Loucy (cell line): ENCODE measurements around the gene FLCN.

ENCODE experiments used
- H2AFZ ChIP-seq: fragments of 200-600 bp; sonication (generic); 2 replicates; pipeline ENCODE4 v1.6.0; 2016; ENCODE audit warnings: antibody characterized with exemption, mild to moderate bottlenecking, low read length, moderate library complexity
- H3F3A ChIP-seq: fragments of 200-600 bp; 2 replicates; pipeline ENCODE4 v1.6.0; 2016; ENCODE audit warnings: antibody characterized with exemption, low read depth, mild to moderate bottlenecking
- H3K27me3 ChIP-seq: fragments of 200-600 bp; sonication (generic); 2 replicates; pipeline ENCODE4 v1.6.1; 2014; ENCODE audit warnings: low read length, mild to moderate bottlenecking; ENCODE audit not compliant: insufficient read depth, poor library complexity, severe bottlenecking
- H3K36me3 ChIP-seq: fragments of 200-600 bp; sonication (generic); 2 replicates; pipeline ENCODE4 v1.6.1; 2016; ENCODE audit warnings: low read length; ENCODE audit not compliant: insufficient read depth
- H3K4me1 ChIP-seq: fragments of 200-600 bp; sonication (generic); 2 replicates; pipeline ENCODE4 v1.5.1; 2014; ENCODE audit warnings: low read length, mild to moderate bottlenecking; ENCODE audit not compliant: insufficient read depth, poor library complexity, severe bottlenecking
- H3K4me2 ChIP-seq: fragments of 200-600 bp; sonication (generic); 2 replicates; pipeline ENCODE4 v1.6.0; 2014; ENCODE audit warnings: antibody characterized with exemption, low read length, low read depth, mild to moderate bottlenecking; ENCODE audit not compliant: poor library complexity, severe bottlenecking
- H3K4me3 ChIP-seq: fragments of 200-600 bp; sonication (generic); 2 replicates; pipeline ENCODE4 v1.5.1; 2014; ENCODE audit warnings: low read length, mild to moderate bottlenecking, mixed read lengths; ENCODE audit not compliant: poor library complexity, severe bottlenecking
- H3K79me2 ChIP-seq: fragments of 200-600 bp; sonication (generic); 2 replicates; pipeline ENCODE4 v1.6.1; 2014; ENCODE audit warnings: low read length; ENCODE audit not compliant: insufficient read depth
- H3K9ac ChIP-seq: fragments of 200-600 bp; sonication (generic); 2 replicates; pipeline ENCODE4 v1.6.0; 2014; ENCODE audit warnings: mild to moderate bottlenecking, low read depth, low read length, moderate library complexity; ENCODE audit not compliant: poor library complexity, severe bottlenecking
- H3K9me2 ChIP-seq: fragments of 200-600 bp; sonication (generic); replicated peaks from 2 replicates; pipeline ENCODE4 v1.6.1; 2016; ENCODE audit warnings: low read depth, low read length, mixed read lengths
- H3K9me3 ChIP-seq: fragments of 200-600 bp; sonication (generic); 2 replicates; pipeline ENCODE4 v1.6.1; 2014; ENCODE audit warnings: mild to moderate bottlenecking, antibody characterized with exemption, low read length, low read depth; ENCODE audit not compliant: insufficient read depth
- H4K20me1 ChIP-seq: fragments of 200-600 bp; sonication (generic); 2 replicates; pipeline ENCODE4 v1.6.0; 2014; ENCODE audit warnings: antibody characterized with exemption, low read length, mild to moderate bottlenecking; ENCODE audit not compliant: insufficient read depth, poor library complexity, severe bottlenecking
- EZH2phosphoT487 ChIP-seq: fragments of 200-600 bp; IDR thresholded peaks from 2 replicates; pipeline ENCODE4 v1.6.1; 2018; ENCODE audit warnings: antibody characterized with exemption, mild to moderate bottlenecking, moderate library complexity, borderline replicate concordance
- TF ChIP-seq, protein P1 (sequence below): fragments of 200-600 bp; sonication (generic); conservative IDR thresholded peaks from 2 replicates; pipeline ENCODE4 v1.5.1; 2014; ENCODE audit warnings: mild to moderate bottlenecking, antibody characterized with exemption, low read length

The FLCN gene

DNA sequence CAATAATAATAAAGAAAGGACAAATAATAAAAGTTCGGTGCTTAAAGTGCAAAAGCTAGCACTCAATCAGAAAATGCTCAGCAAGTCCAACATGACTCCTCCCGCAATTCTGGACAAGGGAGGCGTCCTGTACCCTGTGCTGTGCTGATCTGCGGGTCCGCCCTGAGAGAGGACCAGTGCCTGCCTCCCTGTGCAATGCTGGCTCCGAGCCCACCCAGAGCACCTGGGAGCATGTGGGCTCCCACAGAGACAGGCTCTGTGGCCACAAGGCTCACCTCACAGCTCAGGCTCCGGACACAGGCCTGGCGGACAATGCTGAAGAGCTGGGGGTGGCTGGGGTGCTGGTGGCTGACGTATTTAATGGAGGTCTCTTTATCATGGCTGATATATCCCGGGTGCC, 11.1 kb downstream of the FLCN start:
- Histone ChIP-seq H2AFZ (no peak overlapping the region), H3K36me3 (peaks cover 73% of the 10 kb centered on the region; the same call in 1 of the 2 replicates), H3F3A (no peaks in the 10 kb centered on the region), H3K9me2 (no peaks in the 10 kb centered on the region), H3K4me1 (no peaks in the 10 kb centered on the region), H4K20me1 (no peaks in the 10 kb centered on the region), H3K4me3 (no peak overlapping the region), H3K4me2 (no peak overlapping the region), H3K27me3 (no peaks in the 10 kb centered on the region), H3K9me3 (no peaks in the 10 kb centered on the region), H3K79me2 (no peaks in the 10 kb centered on the region), H3K9ac (no peak overlapping the region)
- TF ChIP-seq, protein P1, sequence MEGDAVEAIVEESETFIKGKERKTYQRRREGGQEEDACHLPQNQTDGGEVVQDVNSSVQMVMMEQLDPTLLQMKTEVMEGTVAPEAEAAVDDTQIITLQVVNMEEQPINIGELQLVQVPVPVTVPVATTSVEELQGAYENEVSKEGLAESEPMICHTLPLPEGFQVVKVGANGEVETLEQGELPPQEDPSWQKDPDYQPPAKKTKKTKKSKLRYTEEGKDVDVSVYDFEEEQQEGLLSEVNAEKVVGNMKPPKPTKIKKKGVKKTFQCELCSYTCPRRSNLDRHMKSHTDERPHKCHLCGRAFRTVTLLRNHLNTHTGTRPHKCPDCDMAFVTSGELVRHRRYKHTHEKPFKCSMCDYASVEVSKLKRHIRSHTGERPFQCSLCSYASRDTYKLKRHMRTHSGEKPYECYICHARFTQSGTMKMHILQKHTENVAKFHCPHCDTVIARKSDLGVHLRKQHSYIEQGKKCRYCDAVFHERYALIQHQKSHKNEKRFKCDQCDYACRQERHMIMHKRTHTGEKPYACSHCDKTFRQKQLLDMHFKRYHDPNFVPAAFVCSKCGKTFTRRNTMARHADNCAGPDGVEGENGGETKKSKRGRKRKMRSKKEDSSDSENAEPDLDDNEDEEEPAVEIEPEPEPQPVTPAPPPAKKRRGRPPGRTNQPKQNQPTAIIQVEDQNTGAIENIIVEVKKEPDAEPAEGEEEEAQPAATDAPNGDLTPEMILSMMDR = no peak
- TF ChIP-seq EZH2phosphoT487 = no peak

DNA sequence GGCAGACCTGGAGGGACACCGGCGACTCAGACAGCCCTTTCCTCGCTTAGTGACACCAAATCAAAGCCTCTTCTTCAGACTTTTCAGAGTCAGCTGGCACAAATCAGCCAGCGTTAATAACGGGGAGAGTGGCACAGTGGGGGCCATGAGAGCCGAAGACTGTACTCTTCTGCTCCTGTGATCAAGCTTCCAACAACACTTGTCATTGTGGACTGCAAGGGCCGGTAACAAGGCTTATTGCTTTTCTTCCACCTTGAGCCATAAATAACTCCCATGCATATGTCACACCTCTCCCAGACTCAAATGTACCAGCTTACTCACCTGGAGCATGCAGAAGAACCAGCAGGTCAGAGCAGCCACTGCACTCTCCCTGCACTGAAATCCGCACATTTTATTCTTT, 12.8 kb downstream of the FLCN start:
- H3K9ac ChIP-seq = no peak overlapping the region
- H3K79me2 ChIP-seq = no peaks in the 10 kb centered on the region
- H3K9me2 ChIP-seq = no peaks in the 10 kb centered on the region
- H3K4me1 ChIP-seq = no peaks in the 10 kb centered on the region
- H3K9me3 ChIP-seq = no peaks in the 10 kb centered on the region
- H3F3A ChIP-seq = no peaks in the 10 kb centered on the region
- H3K27me3 ChIP-seq = no peaks in the 10 kb centered on the region
- H3K36me3 ChIP-seq = peaks cover 67% of the 10 kb centered on the region; the same call in 1 of the 2 replicates
- no peak overlapping the region for H3K4me3 ChIP-seq
- H3K4me2 ChIP-seq = no peak overlapping the region
- H4K20me1 ChIP-seq = no peaks in the 10 kb centered on the region
- H2AFZ ChIP-seq = no peak overlapping the region
- TF ChIP-seq, protein P1 = no peak
- TF ChIP-seq EZH2phosphoT487 = no peak

DNA sequence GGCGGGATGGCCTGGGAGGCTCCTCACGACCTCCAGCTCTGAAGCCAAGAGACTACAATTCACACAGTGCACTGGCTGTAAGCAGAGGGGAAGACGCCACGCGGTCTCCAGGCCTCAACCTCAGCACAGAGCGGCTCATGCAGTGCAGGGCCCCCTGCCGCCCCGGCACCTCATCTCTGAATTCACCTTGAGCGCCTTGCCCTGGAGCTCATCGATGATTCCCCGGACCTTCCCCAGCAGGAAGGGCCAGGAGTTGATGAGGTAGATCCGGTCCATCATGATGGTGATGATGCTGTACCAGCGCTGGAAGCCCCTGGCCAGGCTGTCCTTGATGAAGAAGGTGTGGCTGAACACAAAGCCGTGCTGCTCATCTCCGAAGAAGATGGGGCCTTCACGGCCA, 13.2 kb downstream of the FLCN start:
- no peaks in the 10 kb centered on the region for H3K9me3 ChIP-seq
- no peak overlapping the region for H3K4me2 ChIP-seq
- no peaks in the 10 kb centered on the region for H3K79me2 ChIP-seq
- H3K9me2 ChIP-seq = no peaks in the 10 kb centered on the region
- H3K4me1 ChIP-seq = no peaks in the 10 kb centered on the region
- no peak overlapping the region for H3K4me3 ChIP-seq
- H4K20me1 ChIP-seq = no peaks in the 10 kb centered on the region
- no peaks in the 10 kb centered on the region for H3K27me3 ChIP-seq
- H3K9ac ChIP-seq = no peak overlapping the region
- no peaks in the 10 kb centered on the region for H3F3A ChIP-seq
- no peak for TF ChIP-seq EZH2phosphoT487
- TF ChIP-seq, protein P1 = no peak
- H2AFZ ChIP-seq = no peak overlapping the region
- peaks cover 64% of the 10 kb centered on the region; the same call in 1 of the 2 replicates for H3K36me3 ChIP-seq
